ENCODE measurements around the gene SGMS2. TPM values are rescaled to one million over a fixed set of nuclear protein-coding genes. Genes with fewer than 3 reads are reported as not detected.
A peak's percentile ranks its signal among the peaks of the same experiment; 100 is the strongest.

The SGMS2 gene
- total RNA-seq, 4 donors from 2014 or later: 278 to 487 (median 347) TPM

- TF ChIP-seq POLR2A (IDR thresholded peaks at IDR 0.05; ENCODE audit: low read depth) (no peak), EP300 (IDR thresholded peaks at IDR 0.05) (no peak), POLR2AphosphoS5 (IDR thresholded peaks at IDR 0.05) (no peak)
- TF ChIP-seq, protein P1, sequence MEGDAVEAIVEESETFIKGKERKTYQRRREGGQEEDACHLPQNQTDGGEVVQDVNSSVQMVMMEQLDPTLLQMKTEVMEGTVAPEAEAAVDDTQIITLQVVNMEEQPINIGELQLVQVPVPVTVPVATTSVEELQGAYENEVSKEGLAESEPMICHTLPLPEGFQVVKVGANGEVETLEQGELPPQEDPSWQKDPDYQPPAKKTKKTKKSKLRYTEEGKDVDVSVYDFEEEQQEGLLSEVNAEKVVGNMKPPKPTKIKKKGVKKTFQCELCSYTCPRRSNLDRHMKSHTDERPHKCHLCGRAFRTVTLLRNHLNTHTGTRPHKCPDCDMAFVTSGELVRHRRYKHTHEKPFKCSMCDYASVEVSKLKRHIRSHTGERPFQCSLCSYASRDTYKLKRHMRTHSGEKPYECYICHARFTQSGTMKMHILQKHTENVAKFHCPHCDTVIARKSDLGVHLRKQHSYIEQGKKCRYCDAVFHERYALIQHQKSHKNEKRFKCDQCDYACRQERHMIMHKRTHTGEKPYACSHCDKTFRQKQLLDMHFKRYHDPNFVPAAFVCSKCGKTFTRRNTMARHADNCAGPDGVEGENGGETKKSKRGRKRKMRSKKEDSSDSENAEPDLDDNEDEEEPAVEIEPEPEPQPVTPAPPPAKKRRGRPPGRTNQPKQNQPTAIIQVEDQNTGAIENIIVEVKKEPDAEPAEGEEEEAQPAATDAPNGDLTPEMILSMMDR (IDR thresholded peaks at IDR 0.05): no peak
- Histone ChIP-seq H3K27ac (replicated peaks in 1 of 4) (peak overlapping the region in 2 of 4 donors; percentile 6 to 75), H3K4me3 (no peak overlapping the region), H3K36me3 (peaks cover 0 to 8% (median 4%) of the 10 kb centered on the region in 4 donors), H3K27me3 (no peaks in the 10 kb centered on the region), H3K9me3 (no peaks in the 10 kb centered on the region), H3K4me1 (peaks cover 68 to 95% (median 92%) of the 10 kb centered on the region in 4 donors)
- no peak for DNase-seq (ENCODE audit: extremely low spot score)
- intact Hi-C loops (cut with DNase I): no loop called here
- 56% methylated on average over 3 of the region's 3 CpGs for WGBS
Measured at GRCh38 chr4:107855723-107856122, 31.0 kb downstream of the SGMS2 start.

GRCh38 chr4:107856901-107857300, 32.2 kb downstream of the SGMS2 start:
- Histone ChIP-seq H3K27me3 (no peaks in the 10 kb centered on the region), H3K9me3 (no peaks in the 10 kb centered on the region), H3K4me1 (peaks cover 68 to 84% (median 81%) of the 10 kb centered on the region in 4 donors), H3K4me3 (no peak overlapping the region), H3K27ac (replicated peaks in 1 of 4) (peak overlapping the region in 1 of 4 donors; percentile 8), H3K36me3 (peaks cover 0 to 12% (median 4%) of the 10 kb centered on the region in 4 donors)
- TF ChIP-seq, protein P1 (IDR thresholded peaks at IDR 0.05): no peak
- TF ChIP-seq POLR2AphosphoS5 (IDR thresholded peaks at IDR 0.05) (no peak), POLR2A (IDR thresholded peaks at IDR 0.05; ENCODE audit: low read depth) (no peak), EP300 (IDR thresholded peaks at IDR 0.05) (no peak)
- WGBS: 57% methylated on average over 1 of the region's 1 CpG
- DNase-seq (ENCODE audit: extremely low spot score): no peak
- intact Hi-C loops (cut with DNase I): no loop called here

- TF ChIP-seq, protein P1 (IDR thresholded peaks at IDR 0.05): no peak
- no peak for TF ChIP-seq POLR2A (IDR thresholded peaks at IDR 0.05; ENCODE audit: low read depth)
- no peak for DNase-seq (ENCODE audit: extremely low spot score)
- Histone ChIP-seq H3K27me3 (no peaks in the 10 kb centered on the region), H3K27ac (replicated peaks in 1 of 4) (peak overlapping the region; percentile 30 to 59 (median 34)), H3K9me3 (no peaks in the 10 kb centered on the region), H3K4me1 (peaks cover 67 to 85% (median 82%) of the 10 kb centered on the region in 4 donors), H3K4me3 (no peak overlapping the region), H3K36me3 (peaks cover 0 to 12% (median 4%) of the 10 kb centered on the region in 4 donors)
- intact Hi-C loops (cut with DNase I): no loop called here
- WGBS: 79% methylated on average over 4 of the region's 4 CpGs
Measured at GRCh38 chr4:107857741-107858140, 33.0 kb downstream of the SGMS2 start.

DNA sequence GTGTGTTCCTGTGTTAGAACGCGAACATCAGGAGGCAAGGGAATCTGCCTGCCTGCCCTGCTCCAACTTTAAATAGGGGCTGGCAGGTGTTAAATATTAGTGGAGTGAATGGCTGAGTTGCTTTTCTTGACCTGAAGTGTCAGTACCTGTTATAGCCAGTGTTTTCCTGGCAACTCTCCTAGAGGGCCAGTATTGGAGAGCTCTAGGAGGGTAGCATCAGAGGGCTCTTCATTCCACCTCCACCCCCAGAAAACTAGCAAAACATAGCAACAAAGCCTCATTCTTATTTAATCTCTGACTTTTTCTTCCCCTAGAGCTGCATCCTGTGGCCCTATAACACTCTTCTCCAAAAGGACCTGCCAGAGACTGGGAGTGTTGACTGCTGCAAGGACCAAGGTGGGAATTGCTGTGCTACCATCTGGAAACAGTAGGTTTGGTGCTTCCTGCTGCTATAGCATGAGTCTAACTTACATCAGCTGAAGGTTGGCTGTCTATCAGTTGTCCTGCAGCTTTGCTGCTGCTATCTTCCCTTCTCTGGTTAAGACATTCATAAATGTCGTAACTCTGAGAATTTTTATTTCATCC, 33.5 kb downstream of the SGMS2 start:
- peaks cover 67 to 86% (median 82%) of the 10 kb centered on the region in 4 donors for H3K4me1 ChIP-seq
- H3K27ac ChIP-seq (replicated peaks in 1 of 4): peak overlapping the region; percentile 30 to 68 (median 48)
- H3K27me3 ChIP-seq: no peaks in the 10 kb centered on the region
- peaks cover 0 to 12% (median 4%) of the 10 kb centered on the region in 4 donors for H3K36me3 ChIP-seq
- no peak for TF ChIP-seq POLR2AphosphoS5 (IDR thresholded peaks at IDR 0.05)
- TF ChIP-seq, protein P1 (IDR thresholded peaks at IDR 0.05): no peak
- no peak for TF ChIP-seq POLR2A (IDR thresholded peaks at IDR 0.05; ENCODE audit: low read depth)
- no peak for TF ChIP-seq EP300 (IDR thresholded peaks at IDR 0.05)
- no peaks in the 10 kb centered on the region for H3K9me3 ChIP-seq
- no peak for DNase-seq (ENCODE audit: extremely low spot score)
- intact Hi-C loops (cut with DNase I): no loop called here
- no peak overlapping the region for H3K4me3 ChIP-seq
- WGBS: 81% methylated on average over 3 of the region's 3 CpGs
